Transverse colon (tissue), 4 donors: Measurements from ENCODE around the gene CEPT1. TPM values are rescaled to one million over a fixed set of nuclear protein-coding genes. Genes with fewer than 3 reads are reported as not detected.

ENCODE experiments used
- DNase-seq: peaks from one replicate; pipeline ENCODE4 v3.0.0-alpha.2; 2019
- H3K27ac ChIP-seq, 4 donors: fragments of 200-600 bp; sonication (generic); 2 replicates each; pipeline ENCODE4 v1.5.1; 2016 to 2018; ENCODE audit warnings: inconsistent platforms in 4 of 4
- H3K27me3 ChIP-seq: fragments of 200-600 bp; sonication (generic); 2 replicates; pipeline ENCODE4 v1.5.1; 2017; ENCODE audit warnings: inconsistent platforms
- H3K36me3 ChIP-seq, 4 donors: fragments of 200-600 bp; sonication (generic); 2 replicates each; pipeline ENCODE4 v1.5.1; 2017 to 2019; ENCODE audit warnings: inconsistent platforms in 4 of 4
- H3K4me1 ChIP-seq, 4 donors: fragments of 200-600 bp; sonication (generic); 2 replicates each; pipeline ENCODE4 v1.5.1; 2017 to 2020; ENCODE audit warnings: inconsistent platforms in 4 of 4
- H3K4me3 ChIP-seq, 4 donors: fragments of 200-600 bp; sonication (generic); 1 replicate in 1 of 4; 2 replicates in 3 of 4; pipeline versions ENCODE4 v1.5.1 to v1.6.1; 2017 to 2019; ENCODE audit warnings: inconsistent platforms in 4 of 4
- H3K9me3 ChIP-seq, 2 donors: fragments of 200-600 bp; sonication (generic); 2 replicates each; pipeline ENCODE4 v1.5.1; 2017 to 2019; ENCODE audit warnings: inconsistent platforms in 2 of 2
- EP300 ChIP-seq: sonication (generic); formaldehyde crosslinking; IDR thresholded peaks from one replicate; pipeline ENCODE4 v1.6.1; 2017; ENCODE audit warnings: antibody characterized with exemption, low read depth
- POLR2A ChIP-seq: fragments of 450-650 bp; IDR thresholded peaks from one replicate; pipeline ENCODE4 v1.6.1; 2016; ENCODE audit warnings: antibody characterized with exemption, mild to moderate bottlenecking, moderate library complexity
- POLR2AphosphoS5 ChIP-seq, 3 donors: sonication (generic); formaldehyde crosslinking; IDR thresholded peaks; one replicate each; pipeline ENCODE4 v1.6.1; 2016; ENCODE audit warnings: antibody characterized with exemption in 3 of 3
- WGBS, 2 donors: methylation state at CpG; one replicate each; pipeline ENCODE4 v1.1.5; 2018; ENCODE audit warnings: low coverage in 1 of 2; 5-methylcytosine and 5-hydroxymethylcytosine counted together
- in situ Hi-C, 4 donors: fragments of 200-750 bp; cut with MboI; loops; one replicate each; pipeline versions ENCODE4 v1.15.0 to v1.15.1; 2017; ENCODE audit warnings: low sequenced_read_pairs in 3 of 4, low pct_ligation_motif_present in 1 of 4, low pct_unique_long_range_greater_than_20kb in 1 of 4
- intact Hi-C: fragments of 100-400 bp; cut with DNase I; formaldehyde crosslinking; loops from one replicate; pipeline ENCODE4 v1.15.1; 2023; ENCODE audit warnings: low total_unique reads
- total RNA-seq, 4 donors: library from RNA; depleted of rRNA; stranded (reverse); fragments of >200 nt; gene quantifications; one replicate each; pipeline ENCODE4 v1.1.0, GENCODE V29; 2016
- TF ChIP-seq, protein P1 (sequence below), 5 experiments: fragments of 200-600 bp in 3 of 5; fragments of 450-650 bp in 2 of 5; sonication (generic) in 3 of 5; IDR thresholded peaks; 1 replicate in 2 of 5; 2 replicates in 3 of 5; pipeline ENCODE4 v1.5.1; 2016 to 2017; ENCODE audit warnings: antibody characterized with exemption in 5 of 5, inconsistent platforms in 3 of 5, mild to moderate bottlenecking in 2 of 5, moderate library complexity in 1 of 5

Gene CEPT1
- total RNA-seq, 4 donors from 2014 or later: 11.2 to 55.6 (median 26.9) TPM

- Histone ChIP-seq H3K9me3 (no peaks in the 10 kb centered on the region), H3K36me3 (peaks cover 0 to 27% (median 3%) of the 10 kb centered on the region in 4 donors), H3K4me1 (peaks cover 0 to 10% (median 0%) of the 10 kb centered on the region in 4 donors), H3K27me3 (no peaks in the 10 kb centered on the region), H3K4me3 (no peak overlapping the region), H3K27ac (no peak overlapping the region)
- TF ChIP-seq, protein P1, sequence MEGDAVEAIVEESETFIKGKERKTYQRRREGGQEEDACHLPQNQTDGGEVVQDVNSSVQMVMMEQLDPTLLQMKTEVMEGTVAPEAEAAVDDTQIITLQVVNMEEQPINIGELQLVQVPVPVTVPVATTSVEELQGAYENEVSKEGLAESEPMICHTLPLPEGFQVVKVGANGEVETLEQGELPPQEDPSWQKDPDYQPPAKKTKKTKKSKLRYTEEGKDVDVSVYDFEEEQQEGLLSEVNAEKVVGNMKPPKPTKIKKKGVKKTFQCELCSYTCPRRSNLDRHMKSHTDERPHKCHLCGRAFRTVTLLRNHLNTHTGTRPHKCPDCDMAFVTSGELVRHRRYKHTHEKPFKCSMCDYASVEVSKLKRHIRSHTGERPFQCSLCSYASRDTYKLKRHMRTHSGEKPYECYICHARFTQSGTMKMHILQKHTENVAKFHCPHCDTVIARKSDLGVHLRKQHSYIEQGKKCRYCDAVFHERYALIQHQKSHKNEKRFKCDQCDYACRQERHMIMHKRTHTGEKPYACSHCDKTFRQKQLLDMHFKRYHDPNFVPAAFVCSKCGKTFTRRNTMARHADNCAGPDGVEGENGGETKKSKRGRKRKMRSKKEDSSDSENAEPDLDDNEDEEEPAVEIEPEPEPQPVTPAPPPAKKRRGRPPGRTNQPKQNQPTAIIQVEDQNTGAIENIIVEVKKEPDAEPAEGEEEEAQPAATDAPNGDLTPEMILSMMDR (IDR thresholded peaks at IDR 0.05): no peak
- TF ChIP-seq POLR2AphosphoS5 (IDR thresholded peaks at IDR 0.05) (no peak), EP300 (no peak)
- in situ Hi-C loops (no loop called here), intact Hi-C loops (no loop called here)
- 28% methylated on average over 1 of the region's 1 CpG; no CpG with 5 or more reads in 1 of the 2 donors for WGBS, 2 donors
- no peak for DNase-seq
Measured at GRCh38 chr1:111161843-111162487, 21.9 kb downstream of the CEPT1 start.

- TF ChIP-seq, protein P1 (IDR thresholded peaks at IDR 0.05): no peak
- no peak for TF ChIP-seq POLR2A
- TF ChIP-seq POLR2AphosphoS5 (IDR thresholded peaks at IDR 0.05): no peak
- no peak for TF ChIP-seq EP300
- H3K36me3 ChIP-seq: peaks cover 0 to 27% (median 3%) of the 10 kb centered on the region in 4 donors
- 83 to 92% methylated on average over 2 of the region's 2 CpGs for WGBS, 2 donors
- H3K9me3 ChIP-seq: no peaks in the 10 kb centered on the region
- no peak overlapping the region for H3K4me3 ChIP-seq
- intact Hi-C loops: no loop called here
- peaks cover 0 to 8% (median 0%) of the 10 kb centered on the region in 4 donors for H3K4me1 ChIP-seq
- H3K27me3 ChIP-seq: no peaks in the 10 kb centered on the region
- in situ Hi-C loops: no loop called here
- H3K27ac ChIP-seq: no peak overlapping the region
- no peak for DNase-seq
Measured at GRCh38 chr1:111162488-111162880, 22.5 kb downstream of the CEPT1 start.

DNA sequence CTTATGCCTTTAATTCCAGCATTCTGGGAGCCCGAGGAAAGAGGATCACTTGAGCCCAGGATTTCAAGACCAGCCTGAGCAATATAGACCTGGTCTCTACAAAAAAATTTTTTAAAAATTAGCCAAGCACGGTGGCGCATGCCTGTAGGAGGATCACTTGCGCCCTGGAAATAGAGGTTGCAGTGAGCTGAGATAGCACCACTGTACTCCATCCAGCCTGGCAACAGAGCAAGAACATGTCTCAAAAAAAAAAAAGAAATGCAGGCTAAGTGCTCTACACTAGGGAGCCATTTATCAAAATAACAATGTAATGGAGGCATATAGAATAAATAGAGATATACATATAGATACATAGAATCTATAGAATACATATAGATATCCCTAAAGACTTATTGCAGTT lies 23.3 kb downstream of the CEPT1 start:
- Histone ChIP-seq H3K27me3 (no peaks in the 10 kb centered on the region), H3K4me3 (no peak overlapping the region), H3K36me3 (peaks cover 0 to 35% (median 6%) of the 10 kb centered on the region in 4 donors), H3K4me1 (peaks cover 0 to 8% (median 0%) of the 10 kb centered on the region in 4 donors), H3K9me3 (no peaks in the 10 kb centered on the region), H3K27ac (no peak overlapping the region)
- DNase-seq: no peak
- WGBS, 2 donors: 94 to 95% methylated on average over 3 to 4 of the region's 4 CpGs
- no peak for TF ChIP-seq POLR2AphosphoS5 (IDR thresholded peaks at IDR 0.05)
- TF ChIP-seq EP300: no peak
- intact Hi-C loops: no loop called here
- in situ Hi-C loops: no loop called here

GRCh38 chr1:111164151-111164550 lies 24.1 kb downstream of the CEPT1 start:
- intact Hi-C loops (no loop called here), in situ Hi-C loops (no loop called here)
- Histone ChIP-seq H3K4me3 (no peak overlapping the region), H3K9me3 (no peaks in the 10 kb centered on the region), H3K27ac (no peak overlapping the region), H3K36me3 (peaks cover 0 to 43% (median 8%) of the 10 kb centered on the region in 4 donors), H3K27me3 (no peaks in the 10 kb centered on the region), H3K4me1 (peaks cover 0 to 8% (median 0%) of the 10 kb centered on the region in 4 donors)
- 94 to 97% methylated on average over 2 of the region's 2 CpGs for WGBS, 2 donors
- TF ChIP-seq, protein P1 (IDR thresholded peaks at IDR 0.05): no peak
- TF ChIP-seq POLR2A: no peak
- TF ChIP-seq POLR2AphosphoS5 (IDR thresholded peaks at IDR 0.05): no peak
- no peak for TF ChIP-seq EP300
- no peak for DNase-seq

- Histone ChIP-seq H3K9me3 (no peaks in the 10 kb centered on the region), H3K27ac (no peak overlapping the region), H3K36me3 (peaks cover 0 to 49% (median 9%) of the 10 kb centered on the region in 4 donors), H3K27me3 (no peaks in the 10 kb centered on the region), H3K4me3 (no peak overlapping the region), H3K4me1 (no peaks in the 10 kb centered on the region)
- TF ChIP-seq, protein P1 (IDR thresholded peaks at IDR 0.05): no peak
- TF ChIP-seq EP300: no peak
- no peak for TF ChIP-seq POLR2AphosphoS5 (IDR thresholded peaks at IDR 0.05)
- no peak for TF ChIP-seq POLR2A
- DNase-seq: no peak
- in situ Hi-C loops (no loop called here), intact Hi-C loops (no loop called here)
Measured at GRCh38 chr1:111172463-111172862, 32.4 kb downstream of the CEPT1 start.
